Mesothelial cell of epicardium (in vitro differentiated cells): ENCODE measurements around the gene ASIC4. TPM values are rescaled to one million over a fixed set of nuclear protein-coding genes. Genes with fewer than 3 reads are reported as not detected.
A peak's percentile ranks its signal among the peaks of the same experiment; 100 is the strongest.

ENCODE experiments used
- DNase-seq, 2 experiments: peaks; one replicate each; pipeline ENCODE4 v3.0.0; 2021; ENCODE audit warnings: low spot score in 2 of 2; ENCODE audit not compliant: unreplicated experiment in 2 of 2
- H3K27ac Mint-ChIP-seq: 2 replicates; pipeline ENCODE4 v1.8.0; 2021; ENCODE audit warnings: mixed read lengths
- H3K27me3 Mint-ChIP-seq: 2 replicates; pipeline ENCODE4 v1.8.0; 2021; ENCODE audit warnings: low read depth, mixed read lengths
- H3K36me3 Mint-ChIP-seq: 2 replicates; pipeline ENCODE4 v1.8.0; 2021; ENCODE audit warnings: mixed read lengths
- H3K4me1 Mint-ChIP-seq: 2 replicates; pipeline ENCODE4 v1.8.0; 2021; ENCODE audit warnings: mixed read lengths
- H3K4me3 Mint-ChIP-seq: 2 replicates; pipeline ENCODE4 v1.8.0; 2021; ENCODE audit warnings: mild to moderate bottlenecking, moderate library complexity, mixed read lengths
- H3K9me3 Mint-ChIP-seq: 2 replicates; pipeline ENCODE4 v1.8.0; 2021; ENCODE audit warnings: mixed read lengths
- CTCF ChIP-seq: fragments of 200-600 bp; sonication (generic); IDR thresholded peaks from one replicate; pipeline ENCODE4 v1.5.0; 2021; ENCODE audit warnings: antibody characterized with exemption; ENCODE audit not compliant: unreplicated experiment
- total RNA-seq: library from RNA; stranded (reverse); gene quantifications from 3 replicates; pipeline ENCODE4 v1.2.1, GENCODE V29; 2021

The ASIC4 gene
- total RNA-seq, 1 donor from 2014 or later, result 0.98 TPM

GRCh38 chr2:219483451-219484342 lies 30.6 kb upstream of the ASIC4 start:
- Mint-ChIP-seq H3K27ac (no peak overlapping the region), H3K27me3 (peaks cover 61% of the 10 kb centered on the region), H3K4me1 (peaks cover 10% of the 10 kb centered on the region), H3K9me3 (no peaks in the 10 kb centered on the region), H3K4me3 (peak overlapping the region; percentile 52), H3K36me3 (peaks cover 3% of the 10 kb centered on the region)
- TF ChIP-seq CTCF, result no peak
- no peak for DNase-seq

- Mint-ChIP-seq H3K9me3 (no peaks in the 10 kb centered on the region), H3K27ac (no peak overlapping the region), H3K4me3 (peak overlapping the region; percentile 52), H3K27me3 (peaks cover 61% of the 10 kb centered on the region), H3K36me3 (peaks cover 3% of the 10 kb centered on the region), H3K4me1 (peaks cover 8% of the 10 kb centered on the region)
- TF ChIP-seq CTCF, result no peak
- DNase-seq, result peak in 1 of 2 experiments; percentile 54
Observed at GRCh38 chr2:219484343-219485200, 29.7 kb upstream of the ASIC4 start.

GRCh38 chr2:219485201-219485580 lies 29.1 kb upstream of the ASIC4 start:
- peaks cover 61% of the 10 kb centered on the region for H3K27me3 Mint-ChIP-seq
- no peak for TF ChIP-seq CTCF
- H3K4me3 Mint-ChIP-seq, result peak overlapping the region; percentile 39
- no peaks in the 10 kb centered on the region for H3K9me3 Mint-ChIP-seq
- H3K27ac Mint-ChIP-seq, result no peak overlapping the region
- peaks cover 8% of the 10 kb centered on the region for H3K4me1 Mint-ChIP-seq
- H3K36me3 Mint-ChIP-seq, result peaks cover 3% of the 10 kb centered on the region
- no peak for DNase-seq

GRCh38 chr2:219486380-219486959 lies 27.8 kb upstream of the ASIC4 start:
- no peak for DNase-seq
- H3K36me3 Mint-ChIP-seq, result peaks cover 3% of the 10 kb centered on the region
- no peak overlapping the region for H3K4me3 Mint-ChIP-seq
- H3K4me1 Mint-ChIP-seq, result peaks cover 8% of the 10 kb centered on the region
- H3K9me3 Mint-ChIP-seq, result no peaks in the 10 kb centered on the region
- H3K27me3 Mint-ChIP-seq, result peaks cover 56% of the 10 kb centered on the region
- no peak overlapping the region for H3K27ac Mint-ChIP-seq
- TF ChIP-seq CTCF, result no peak

- no peak for DNase-seq
- no peak overlapping the region for H3K27ac Mint-ChIP-seq
- no peaks in the 10 kb centered on the region for H3K9me3 Mint-ChIP-seq
- H3K4me3 Mint-ChIP-seq, result no peak overlapping the region
- no peak for TF ChIP-seq CTCF
- H3K4me1 Mint-ChIP-seq, result peaks cover 8% of the 10 kb centered on the region
- H3K36me3 Mint-ChIP-seq, result no peaks in the 10 kb centered on the region
- H3K27me3 Mint-ChIP-seq, result peaks cover 57% of the 10 kb centered on the region
Observed at GRCh38 chr2:219488149-219488843, 26.0 kb upstream of the ASIC4 start.
